ENCODE measurements around the gene DDX56. TPM values are rescaled to one million over a fixed set of nuclear protein-coding genes. Genes with fewer than 3 reads are reported as not detected.
A peak's percentile ranks its signal among the peaks of the same experiment; 100 is the strongest.

Gene DDX56
- total RNA-seq, 1 donor from 2014 or later, result 49.1 TPM

GRCh38 chr7:44575054-44575453 lies 1.3 kb upstream of the DDX56 start:
- Histone ChIP-seq H3K9me3 (ENCODE audit: control insufficient read depth in 3 of 3, low read length in 3 of 3) (no peaks in the 10 kb centered on the region), H3K4me3 (ENCODE audit: low read length in 3 of 3) (peak overlapping the region; percentile 96 to 99 (median 97)), H3K4me1 (ENCODE audit: control insufficient read depth in 3 of 3, insufficient read depth in 3 of 3, low read length in 3 of 3) (peaks cover 26 to 55% (median 27%) of the 10 kb centered on the region in 3 donors), H3K36me3 (ENCODE audit: control insufficient read depth in 3 of 3, insufficient read depth in 3 of 3, low read length in 3 of 3) (peaks cover 54 to 58% (median 55%) of the 10 kb centered on the region in 3 donors), H3K27me3 (ENCODE audit: control insufficient read depth in 3 of 3, insufficient read depth in 3 of 3, low read length in 3 of 3) (no peaks in the 10 kb centered on the region), H3K27ac (ENCODE audit: low read depth, low read length) (no peak overlapping the region), H3K9ac (ENCODE audit: low read depth in 1 of 3, low read length in 3 of 3) (peak overlapping the region in 1 of 3 donors; percentile 97)

DNA sequence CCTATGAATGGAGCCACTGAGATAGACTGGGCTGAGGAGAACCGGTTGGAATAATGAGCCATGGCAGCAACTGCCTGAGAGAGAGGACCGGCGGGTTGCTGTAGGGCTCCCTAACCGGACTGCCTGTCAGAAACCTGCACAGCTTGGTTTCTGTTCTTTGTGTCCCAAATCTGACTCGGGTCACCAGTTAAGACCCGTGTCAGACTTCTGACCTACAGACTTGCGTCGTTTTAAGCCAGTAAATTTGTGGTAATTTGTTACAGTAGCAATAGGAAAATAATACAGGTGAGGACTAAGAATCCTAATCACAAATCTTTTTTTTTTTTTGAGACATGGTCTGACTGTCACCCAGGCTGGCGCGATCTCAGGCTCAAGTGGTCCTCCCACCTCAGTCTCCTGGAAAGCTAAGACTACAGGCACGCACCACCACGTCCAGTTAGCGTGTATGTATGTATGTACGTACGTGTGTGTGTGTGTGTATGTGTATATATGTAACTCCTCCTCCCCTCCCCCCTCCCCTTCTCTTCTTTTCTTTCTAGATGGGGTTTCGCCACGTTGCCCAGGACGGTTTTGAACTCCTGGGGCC lies 672 bp upstream of the DDX56 start:
- Histone ChIP-seq H3K27ac (ENCODE audit: low read depth, low read length) (peak overlapping the region; percentile 82), H3K9ac (ENCODE audit: low read depth in 1 of 3, low read length in 3 of 3) (peak overlapping the region; percentile 95 to 97 (median 96)), H3K4me1 (ENCODE audit: control insufficient read depth in 3 of 3, insufficient read depth in 3 of 3, low read length in 3 of 3) (peaks cover 22 to 48% (median 26%) of the 10 kb centered on the region in 3 donors), H3K9me3 (ENCODE audit: control insufficient read depth in 3 of 3, low read length in 3 of 3) (no peaks in the 10 kb centered on the region), H3K36me3 (ENCODE audit: control insufficient read depth in 3 of 3, insufficient read depth in 3 of 3, low read length in 3 of 3) (peaks cover 54 to 60% (median 55%) of the 10 kb centered on the region in 3 donors), H3K4me3 (ENCODE audit: low read length in 3 of 3) (peak overlapping the region; percentile 96 to 99 (median 97)), H3K27me3 (ENCODE audit: control insufficient read depth in 3 of 3, insufficient read depth in 3 of 3, low read length in 3 of 3) (no peaks in the 10 kb centered on the region)

DNA sequence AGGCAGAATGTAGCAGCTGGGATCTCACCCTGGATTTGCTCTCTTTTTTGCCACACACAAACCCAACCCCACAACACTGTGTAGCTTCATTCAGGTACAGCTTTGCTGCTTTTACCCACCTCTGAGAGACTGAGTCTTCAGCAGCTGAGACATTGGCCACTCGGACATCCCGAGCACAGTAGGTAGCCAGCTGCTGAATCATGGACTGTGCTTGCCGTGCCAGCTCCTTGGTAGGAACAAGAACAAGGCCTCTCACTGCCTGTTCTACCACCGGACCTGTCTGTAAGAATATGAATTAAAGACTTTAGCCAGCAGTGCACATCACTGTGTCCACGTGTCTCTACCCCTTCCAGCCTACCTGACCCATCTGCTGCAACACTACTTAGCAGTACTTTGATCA lies 937 bp downstream of the DDX56 start:
- peaks cover 56 to 62% (median 58%) of the 10 kb centered on the region in 3 donors for H3K36me3 ChIP-seq (ENCODE audit: control insufficient read depth in 3 of 3, insufficient read depth in 3 of 3, low read length in 3 of 3)
- no peaks in the 10 kb centered on the region for H3K27me3 ChIP-seq (ENCODE audit: control insufficient read depth in 3 of 3, insufficient read depth in 3 of 3, low read length in 3 of 3)
- peak overlapping the region; percentile 82 for H3K27ac ChIP-seq (ENCODE audit: low read depth, low read length)
- peak overlapping the region; percentile 95 to 97 (median 96) for H3K9ac ChIP-seq (ENCODE audit: low read depth in 1 of 3, low read length in 3 of 3)
- H3K9me3 ChIP-seq (ENCODE audit: control insufficient read depth in 3 of 3, low read length in 3 of 3), result no peaks in the 10 kb centered on the region
- H3K4me1 ChIP-seq (ENCODE audit: control insufficient read depth in 3 of 3, insufficient read depth in 3 of 3, low read length in 3 of 3), result peaks cover 22 to 38% (median 25%) of the 10 kb centered on the region in 3 donors
- H3K4me3 ChIP-seq (ENCODE audit: low read length in 3 of 3), result peak overlapping the region; percentile 96 to 99 (median 97)

DNA sequence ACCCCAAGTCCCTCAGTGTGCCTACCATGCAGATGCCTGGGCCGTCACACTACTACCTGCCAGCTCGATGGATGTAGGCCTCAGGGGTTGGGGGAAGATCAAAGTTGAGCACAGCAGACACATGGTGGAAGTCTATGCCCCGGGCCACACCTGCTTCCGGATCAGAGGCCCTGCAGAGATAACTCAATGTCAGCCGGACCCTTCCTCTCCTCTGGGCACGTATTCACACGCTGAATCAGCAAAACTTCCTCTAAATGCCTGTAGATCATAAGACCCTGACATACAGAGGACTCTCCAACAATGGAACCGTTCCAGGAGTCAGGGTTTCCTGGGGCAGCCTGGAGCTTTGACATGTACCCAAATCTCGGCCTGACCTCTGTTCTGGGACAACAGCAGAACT lies 3.7 kb downstream of the DDX56 start:
- H3K36me3 ChIP-seq (ENCODE audit: control insufficient read depth in 3 of 3, insufficient read depth in 3 of 3, low read length in 3 of 3), result peaks cover 72 to 77% (median 73%) of the 10 kb centered on the region in 3 donors
- H3K9me3 ChIP-seq (ENCODE audit: control insufficient read depth in 3 of 3, low read length in 3 of 3), result no peaks in the 10 kb centered on the region
- no peak overlapping the region for H3K4me3 ChIP-seq (ENCODE audit: low read length in 3 of 3)
- H3K4me1 ChIP-seq (ENCODE audit: control insufficient read depth in 3 of 3, insufficient read depth in 3 of 3, low read length in 3 of 3), result peaks cover 23 to 42% (median 31%) of the 10 kb centered on the region in 3 donors
- no peak overlapping the region for H3K9ac ChIP-seq (ENCODE audit: low read depth in 1 of 3, low read length in 3 of 3)
- no peaks in the 10 kb centered on the region for H3K27me3 ChIP-seq (ENCODE audit: control insufficient read depth in 3 of 3, insufficient read depth in 3 of 3, low read length in 3 of 3)
- no peak overlapping the region for H3K27ac ChIP-seq (ENCODE audit: low read depth, low read length)

- no peaks in the 10 kb centered on the region for H3K9me3 ChIP-seq (ENCODE audit: control insufficient read depth in 3 of 3, low read length in 3 of 3)
- peaks cover 77 to 87% (median 82%) of the 10 kb centered on the region in 3 donors for H3K36me3 ChIP-seq (ENCODE audit: control insufficient read depth in 3 of 3, insufficient read depth in 3 of 3, low read length in 3 of 3)
- H3K27me3 ChIP-seq (ENCODE audit: control insufficient read depth in 3 of 3, insufficient read depth in 3 of 3, low read length in 3 of 3), result no peaks in the 10 kb centered on the region
- H3K27ac ChIP-seq (ENCODE audit: low read depth, low read length), result no peak overlapping the region
- peaks cover 16 to 34% (median 22%) of the 10 kb centered on the region in 3 donors for H3K4me1 ChIP-seq (ENCODE audit: control insufficient read depth in 3 of 3, insufficient read depth in 3 of 3, low read length in 3 of 3)
- no peak overlapping the region for H3K9ac ChIP-seq (ENCODE audit: low read depth in 1 of 3, low read length in 3 of 3)
- no peak overlapping the region for H3K4me3 ChIP-seq (ENCODE audit: low read length in 3 of 3)
Measured at GRCh38 chr7:44568771-44569560, 4.7 kb downstream of the DDX56 start.

DNA sequence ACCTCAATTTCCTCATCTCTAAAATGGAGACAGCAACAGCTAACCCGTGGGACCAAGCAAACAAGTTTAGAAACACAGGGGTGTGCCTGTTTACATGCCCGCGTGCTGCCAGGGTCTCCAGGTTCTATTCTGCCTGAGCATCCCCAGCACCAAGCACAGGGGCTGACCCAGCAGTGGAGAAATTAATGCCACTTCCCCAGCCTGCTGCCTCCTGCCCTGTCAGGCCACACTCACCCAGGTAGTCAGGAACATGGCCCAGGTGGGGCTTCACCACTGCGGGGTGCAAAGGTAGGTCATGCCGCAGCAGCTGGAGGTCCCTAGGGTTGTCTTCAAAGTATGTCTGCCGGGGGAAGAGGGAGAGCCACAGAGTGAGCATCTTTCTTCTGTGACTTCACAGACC lies 5.8 kb downstream of the DDX56 start:
- Histone ChIP-seq H3K4me3 (ENCODE audit: low read length in 3 of 3) (no peak overlapping the region), H3K27me3 (ENCODE audit: control insufficient read depth in 3 of 3, insufficient read depth in 3 of 3, low read length in 3 of 3) (no peaks in the 10 kb centered on the region), H3K9me3 (ENCODE audit: control insufficient read depth in 3 of 3, low read length in 3 of 3) (no peaks in the 10 kb centered on the region), H3K36me3 (ENCODE audit: control insufficient read depth in 3 of 3, insufficient read depth in 3 of 3, low read length in 3 of 3) (peaks cover 81 to 87% (median 87%) of the 10 kb centered on the region in 3 donors), H3K9ac (ENCODE audit: low read depth in 1 of 3, low read length in 3 of 3) (no peak overlapping the region), H3K4me1 (ENCODE audit: control insufficient read depth in 3 of 3, insufficient read depth in 3 of 3, low read length in 3 of 3) (peaks cover 12 to 25% (median 18%) of the 10 kb centered on the region in 3 donors), H3K27ac (ENCODE audit: low read depth, low read length) (no peak overlapping the region)

DNA sequence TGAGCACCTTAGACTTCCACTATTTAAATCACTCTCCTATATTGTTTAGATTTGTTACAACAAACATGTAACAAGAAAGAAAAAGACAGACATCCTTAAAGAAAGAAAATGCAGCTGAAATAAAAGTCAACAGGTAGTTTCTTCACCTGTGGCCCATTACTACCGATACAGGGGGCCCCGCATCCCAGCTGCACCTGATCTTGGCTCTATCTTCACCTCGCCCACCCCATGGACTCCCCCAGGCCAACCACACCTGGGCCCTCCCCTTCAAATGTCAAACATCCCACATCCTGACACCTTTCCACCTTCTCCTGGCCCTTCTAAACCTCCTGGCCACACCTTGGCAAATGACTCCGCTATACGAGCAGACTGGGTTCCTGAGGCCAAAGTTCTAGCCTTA lies 7.0 kb downstream of the DDX56 start:
- Histone ChIP-seq H3K9me3 (ENCODE audit: control insufficient read depth in 3 of 3, low read length in 3 of 3) (no peaks in the 10 kb centered on the region), H3K4me1 (ENCODE audit: control insufficient read depth in 3 of 3, insufficient read depth in 3 of 3, low read length in 3 of 3) (peaks cover 6 to 13% (median 12%) of the 10 kb centered on the region in 3 donors), H3K4me3 (ENCODE audit: low read length in 3 of 3) (no peak overlapping the region), H3K27me3 (ENCODE audit: control insufficient read depth in 3 of 3, insufficient read depth in 3 of 3, low read length in 3 of 3) (no peaks in the 10 kb centered on the region), H3K27ac (ENCODE audit: low read depth, low read length) (no peak overlapping the region), H3K36me3 (ENCODE audit: control insufficient read depth in 3 of 3, insufficient read depth in 3 of 3, low read length in 3 of 3) (peaks cover 69 to 75% (median 75%) of the 10 kb centered on the region in 3 donors), H3K9ac (ENCODE audit: low read depth in 1 of 3, low read length in 3 of 3) (no peak overlapping the region)

GRCh38 chr7:44565795-44566559 lies 7.7 kb downstream of the DDX56 start:
- H3K4me1 ChIP-seq (ENCODE audit: control insufficient read depth in 3 of 3, insufficient read depth in 3 of 3, low read length in 3 of 3), result peaks cover 6 to 12% (median 9%) of the 10 kb centered on the region in 3 donors
- no peaks in the 10 kb centered on the region for H3K9me3 ChIP-seq (ENCODE audit: control insufficient read depth in 3 of 3, low read length in 3 of 3)
- H3K9ac ChIP-seq (ENCODE audit: low read depth in 1 of 3, low read length in 3 of 3), result no peak overlapping the region
- no peak overlapping the region for H3K4me3 ChIP-seq (ENCODE audit: low read length in 3 of 3)
- no peaks in the 10 kb centered on the region for H3K27me3 ChIP-seq (ENCODE audit: control insufficient read depth in 3 of 3, insufficient read depth in 3 of 3, low read length in 3 of 3)
- peaks cover 63 to 70% (median 69%) of the 10 kb centered on the region in 3 donors for H3K36me3 ChIP-seq (ENCODE audit: control insufficient read depth in 3 of 3, insufficient read depth in 3 of 3, low read length in 3 of 3)
- H3K27ac ChIP-seq (ENCODE audit: low read depth, low read length), result no peak overlapping the region

DNA sequence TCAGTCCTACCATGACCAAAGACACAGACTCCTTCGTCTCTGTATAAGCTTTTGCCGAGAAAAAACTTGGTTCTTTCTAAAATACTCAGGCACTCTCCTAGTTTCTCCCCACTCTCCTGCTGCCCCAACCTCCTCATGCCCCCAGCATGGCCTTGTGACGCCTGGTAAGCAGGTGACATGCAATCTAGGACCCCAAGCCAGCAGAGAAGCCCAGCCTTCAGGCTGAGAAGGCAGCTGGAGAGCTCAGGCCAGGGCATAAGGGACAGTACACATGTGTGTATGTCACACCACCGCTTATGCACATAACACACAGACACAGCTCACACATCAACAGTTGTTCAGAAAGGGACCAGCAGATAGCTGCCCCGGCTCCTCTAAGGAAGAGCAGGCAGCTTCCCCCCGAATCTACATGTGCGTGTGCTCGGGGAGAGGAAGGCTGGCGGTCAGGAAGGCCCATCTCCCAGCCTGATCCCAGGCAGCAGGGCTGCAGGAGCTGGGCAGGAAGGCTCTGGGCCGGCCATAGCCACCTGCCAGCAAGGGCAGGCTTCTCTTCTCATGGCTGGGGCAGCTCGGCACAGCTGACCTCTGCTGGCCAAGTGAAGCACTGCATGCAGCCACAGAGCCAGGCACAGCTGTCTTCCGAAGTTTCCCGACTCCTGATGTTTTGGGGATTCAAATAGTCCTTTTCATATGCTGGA lies 8.5 kb downstream of the DDX56 start:
- H3K9me3 ChIP-seq (ENCODE audit: control insufficient read depth in 3 of 3, low read length in 3 of 3), result no peaks in the 10 kb centered on the region
- no peak overlapping the region for H3K27ac ChIP-seq (ENCODE audit: low read depth, low read length)
- no peak overlapping the region for H3K4me3 ChIP-seq (ENCODE audit: low read length in 3 of 3)
- peaks cover 57 to 63% (median 63%) of the 10 kb centered on the region in 3 donors for H3K36me3 ChIP-seq (ENCODE audit: control insufficient read depth in 3 of 3, insufficient read depth in 3 of 3, low read length in 3 of 3)
- H3K4me1 ChIP-seq (ENCODE audit: control insufficient read depth in 3 of 3, insufficient read depth in 3 of 3, low read length in 3 of 3), result peaks cover 6 to 12% (median 9%) of the 10 kb centered on the region in 3 donors
- H3K27me3 ChIP-seq (ENCODE audit: control insufficient read depth in 3 of 3, insufficient read depth in 3 of 3, low read length in 3 of 3), result no peaks in the 10 kb centered on the region
- H3K9ac ChIP-seq (ENCODE audit: low read depth in 1 of 3, low read length in 3 of 3), result peak overlapping the region in 1 of 3 donors; percentile 54

Measured in skeletal muscle tissue (tissue), 4 donors.